Sciatic nerve (tissue), 2 donors: Measurements from ENCODE around the gene EHD2. TPM values are rescaled to one million over a fixed set of nuclear protein-coding genes. Genes with fewer than 3 reads are reported as not detected.
"Not testable (repeated sequence)": the region's sequence is repeated elsewhere in the genome, so short reads cannot be mapped to it uniquely, and the experiment has no call there.

Source experiments
- ATAC-seq: fragments of 200-7000 bp; cut with Tn5 transposase; one replicate; pipeline ENCODE4 v1.9.1; 2020; ENCODE audit warnings: mild to moderate bottlenecking, moderate library complexity
- DNase-seq: peaks from one replicate; pipeline ENCODE4 v3.0.0-alpha.2; 2020; ENCODE audit warnings: low spot score
- intact Hi-C: fragments of 100-400 bp; cut with DNase I; formaldehyde crosslinking; loops from one replicate; pipeline ENCODE4 v1.14.2; 2022
- total RNA-seq: library from RNA; stranded (reverse); fragmentation: NEBNext Ultra II Directional; extraction: Animal tissue kit (Norgen Biotek cat#: 25700); gene quantifications from one replicate; pipeline ENCODE4 v1.2.1, GENCODE V29; 2021
- donor health status: DM: no; HTN: no; CAD: no.
- donor health status: DM: no; HTN: no; CAD: no.

EHD2 gene
- total RNA-seq, 1 donor from 2014 or later = 153 TPM

DNA sequence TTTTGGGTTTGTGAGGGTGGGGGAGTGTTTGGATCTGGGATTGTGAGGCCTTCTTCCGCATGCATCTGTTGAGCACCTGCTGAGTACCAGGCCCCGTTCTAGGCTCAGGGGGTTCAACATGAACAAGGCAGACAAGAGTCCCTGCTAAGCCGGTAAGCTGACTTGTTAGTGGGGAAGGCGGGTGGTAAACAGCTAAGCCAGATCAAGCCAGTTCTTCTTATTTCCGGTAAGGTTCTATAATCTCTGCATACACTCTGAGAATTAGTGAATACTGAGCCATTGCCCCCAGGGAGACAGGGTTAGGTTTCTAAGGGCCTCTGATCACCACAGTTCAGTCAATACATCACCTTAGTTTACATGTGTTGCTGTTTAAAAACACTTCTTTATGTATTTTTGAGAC, 9.9 kb upstream of the EHD2 start:
- ATAC-seq = no peak
- intact Hi-C loops = no loop called here
- DNase-seq = no peak

DNA sequence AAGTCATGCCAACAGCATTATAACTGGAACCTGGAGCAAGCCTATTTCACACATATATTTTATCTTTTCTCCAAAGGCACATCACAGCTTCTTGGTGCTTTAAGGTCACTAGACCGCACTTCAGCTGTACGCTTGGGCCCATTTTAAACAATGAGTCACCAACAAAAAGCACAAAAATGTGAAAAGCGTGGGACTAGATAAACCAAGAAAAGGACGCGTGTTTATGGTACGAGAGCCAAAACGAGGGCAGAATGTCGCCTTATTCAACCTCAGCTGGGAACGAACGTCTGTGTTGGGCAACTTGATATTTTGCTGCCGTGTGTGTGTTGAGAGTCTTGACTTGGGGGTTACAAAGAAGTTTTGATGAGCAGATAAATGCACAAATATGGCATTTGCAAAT, 9.2 kb upstream of the EHD2 start:
- intact Hi-C loops = no loop called here
- DNase-seq (no peak), ATAC-seq (no peak)

DNA sequence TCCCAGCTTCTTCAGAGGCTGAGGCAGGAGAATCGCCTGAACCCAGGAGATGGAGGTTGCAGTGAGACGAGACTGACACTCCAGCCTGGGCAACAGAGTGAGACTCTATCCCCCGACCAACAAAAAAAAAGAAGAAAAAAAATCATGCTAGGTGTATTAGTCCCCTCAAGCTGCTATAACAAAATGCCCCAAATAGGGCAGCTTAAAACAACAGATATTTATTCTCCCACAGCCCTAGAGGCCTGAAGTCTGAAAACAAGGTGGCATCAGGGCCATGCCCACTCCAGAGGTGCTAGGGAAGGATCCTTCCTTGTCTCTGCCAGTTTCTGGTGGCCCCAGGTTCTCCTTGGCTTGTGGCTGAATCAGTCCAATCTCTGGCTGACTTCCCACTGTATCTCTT, 8.6 kb upstream of the EHD2 start:
- DNase-seq (no peak), ATAC-seq (no peak)
- intact Hi-C loops = no loop called here

DNA sequence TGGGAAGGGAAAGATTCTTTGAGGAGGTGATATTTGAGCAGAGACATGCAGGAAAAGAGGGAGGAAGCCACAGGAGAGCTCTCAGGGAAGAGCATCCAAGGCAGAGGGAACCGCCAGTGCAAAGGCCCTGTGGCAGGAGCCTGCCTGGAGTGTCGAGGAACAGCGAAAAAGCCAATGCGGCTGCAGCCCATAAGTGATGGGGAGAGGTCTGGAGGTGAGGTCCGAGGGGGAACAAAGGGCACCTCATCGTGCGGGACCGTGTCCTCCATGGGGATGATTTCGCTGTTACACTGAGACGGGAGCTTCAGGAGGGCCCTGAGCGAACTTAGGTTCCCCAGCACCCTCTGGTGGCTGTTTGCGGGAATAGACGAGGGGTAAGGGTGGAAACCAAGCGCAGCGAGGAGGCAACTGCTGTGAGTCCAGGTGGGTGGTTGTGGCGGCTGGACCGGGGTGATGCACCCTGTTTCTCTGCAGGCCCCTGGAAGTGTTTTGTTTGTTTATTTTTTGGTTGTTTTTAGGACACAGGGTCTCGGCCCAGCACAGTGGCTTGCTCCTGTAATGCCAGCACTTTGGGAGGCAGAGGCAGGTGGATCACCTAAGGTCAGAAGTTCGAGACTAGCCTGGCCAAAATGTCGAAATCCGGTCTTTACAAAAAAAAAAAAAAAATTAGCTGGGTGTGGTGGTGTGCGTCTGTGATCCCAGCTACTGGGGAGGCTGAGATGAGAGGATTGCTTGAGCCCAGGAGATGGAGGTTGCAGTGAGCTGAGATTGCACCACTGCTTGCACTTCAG, 5.9 kb upstream of the EHD2 start:
- DNase-seq (peak; percentile 81), ATAC-seq (peak; percentile 81)
- intact Hi-C loops = no loop called here

DNA sequence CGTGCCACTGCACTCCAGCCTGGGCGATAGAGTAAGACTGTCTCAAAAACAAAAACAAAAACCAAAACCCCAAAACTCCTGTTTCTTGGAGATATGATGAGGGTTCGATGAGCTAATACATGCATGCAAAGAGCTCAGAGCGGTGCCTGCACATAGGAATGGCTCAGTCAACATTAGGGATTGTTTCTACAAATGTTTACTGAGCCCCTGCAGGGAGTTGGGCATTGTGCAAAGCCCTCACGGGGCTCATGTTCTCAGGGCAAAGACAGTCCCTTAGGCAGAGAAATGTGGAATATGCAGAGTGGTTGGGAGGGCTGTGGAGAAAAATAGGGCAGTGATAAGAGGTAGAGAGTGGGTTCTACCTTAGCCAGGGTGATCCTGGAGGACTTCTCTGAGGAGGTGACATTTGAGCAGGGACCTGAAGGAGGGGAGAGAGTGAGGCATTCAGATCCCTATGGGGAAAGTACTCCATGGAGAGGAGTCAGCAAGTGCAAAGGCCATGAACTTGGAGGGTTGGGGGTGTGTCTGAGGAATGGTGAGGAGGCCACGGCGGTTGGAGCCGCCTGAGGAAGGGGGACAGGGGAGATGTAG, 1.5 kb upstream of the EHD2 start:
- ATAC-seq (no peak), DNase-seq (no peak)
- intact Hi-C loops = loop anchor here (2.0 to 10.0 kb wide), 2 partner anchors 31 to 73 kb away; no protein-coding TSS in a partner anchor

- DNase-seq (no peak), ATAC-seq (no peak)
- intact Hi-C loops = loop anchor here (10.0 kb wide), 1 partner anchor 70 kb away; no protein-coding TSS in a partner anchor
Observed at GRCh38 chr19:47714339-47714738, 1.1 kb downstream of the EHD2 start.

GRCh38 chr19:47714855-47715254, 1.6 kb downstream of the EHD2 start:
- not testable (repeated sequence) for DNase-seq, ATAC-seq
- intact Hi-C loops = loop anchor here (10.0 kb wide), 1 partner anchor 70 kb away; no protein-coding TSS in a partner anchor

DNA sequence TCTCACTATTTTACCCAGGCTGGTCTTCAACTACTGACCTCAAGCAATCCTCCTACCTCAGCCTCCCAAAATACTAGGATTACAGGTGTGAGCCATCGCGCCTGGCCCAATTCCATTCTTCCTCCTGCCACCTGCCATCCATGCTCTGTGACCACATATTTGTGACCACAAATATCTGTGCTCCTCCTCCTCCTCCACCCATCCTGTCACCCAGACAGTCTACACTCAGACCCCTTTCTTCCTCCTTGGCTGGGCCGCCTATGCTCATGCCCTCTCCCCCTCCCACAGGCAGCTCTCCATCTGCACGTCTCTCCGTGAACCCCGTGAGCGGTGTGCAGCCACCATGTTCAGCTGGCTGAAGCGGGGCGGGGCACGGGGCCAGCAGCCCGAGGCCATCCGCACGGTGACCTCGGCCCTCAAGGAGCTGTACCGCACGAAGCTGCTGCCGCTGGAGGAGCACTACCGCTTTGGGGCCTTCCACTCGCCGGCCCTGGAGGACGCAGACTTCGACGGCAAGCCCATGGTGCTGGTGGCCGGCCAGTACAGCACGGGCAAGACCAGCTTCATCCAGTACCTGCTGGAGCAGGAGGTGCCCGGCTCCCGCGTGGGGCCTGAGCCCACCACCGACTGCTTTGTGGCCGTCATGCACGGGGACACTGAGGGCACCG, 3.2 kb downstream of the EHD2 start:
- intact Hi-C loops = loop anchor here (10.0 kb wide), 1 partner anchor 68 kb away; no protein-coding TSS in a partner anchor
- DNase-seq (no peak), ATAC-seq (no peak)

GRCh38 chr19:47718415-47719046, 5.3 kb downstream of the EHD2 start:
- ATAC-seq, DNase-seq: not testable (repeated sequence)
- intact Hi-C loops = loop anchor here (10.0 kb wide), 1 partner anchor 66 kb away; no protein-coding TSS in a partner anchor

GRCh38 chr19:47719047-47719859, 6.0 kb downstream of the EHD2 start:
- ATAC-seq (peak; percentile 90), DNase-seq (peak; percentile 90)
- intact Hi-C loops = loop anchor here (10.0 kb wide), 1 partner anchor 66 kb away; no protein-coding TSS in a partner anchor

- no peak for ATAC-seq
- DNase-seq = no peak
- intact Hi-C loops = loop anchor here (5.0 kb wide), 1 partner anchor 1151 kb away; the partner anchor contains the start of gene PPP1R15A
Observed at GRCh38 chr19:47720669-47721422, 7.6 kb downstream of the EHD2 start.

GRCh38 chr19:47723581-47723940, 10.3 kb downstream of the EHD2 start:
- DNase-seq (no peak), ATAC-seq (peak; percentile 44)
- intact Hi-C loops = loop anchor here (5.0 kb wide), 1 partner anchor 1149 kb away; the partner anchor contains the start of gene PPP1R15A

GRCh38 chr19:47725759-47726401, 12.7 kb downstream of the EHD2 start:
- intact Hi-C loops = no loop called here
- ATAC-seq (no peak), DNase-seq (no peak)

DNA sequence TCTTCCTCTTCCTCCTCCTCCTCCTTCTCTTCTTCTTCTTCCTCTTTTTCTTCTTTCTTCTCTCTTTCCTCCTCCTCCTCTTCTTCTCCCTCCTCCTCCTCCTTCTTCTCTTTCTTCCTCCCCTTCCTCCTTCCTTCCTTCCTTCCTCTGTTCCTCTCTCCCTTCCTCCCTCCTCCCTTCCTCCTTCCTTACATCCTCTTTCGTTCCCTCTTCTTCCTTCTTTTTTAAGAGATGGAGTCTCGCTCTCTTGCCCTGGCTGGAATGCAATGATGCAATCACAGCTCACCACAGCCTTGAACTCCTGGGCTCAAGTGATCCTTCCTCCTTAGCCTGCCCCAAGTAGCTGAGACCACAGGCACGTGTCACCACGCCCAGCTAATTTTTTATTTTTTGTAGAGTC, 13.2 kb downstream of the EHD2 start:
- intact Hi-C loops = no loop called here
- DNase-seq = no peak
- ATAC-seq = no peak

- DNase-seq, ATAC-seq, intact Hi-C loops: not testable (repeated sequence)
Observed at GRCh38 chr19:47728295-47728694, 15.1 kb downstream of the EHD2 start.

DNA sequence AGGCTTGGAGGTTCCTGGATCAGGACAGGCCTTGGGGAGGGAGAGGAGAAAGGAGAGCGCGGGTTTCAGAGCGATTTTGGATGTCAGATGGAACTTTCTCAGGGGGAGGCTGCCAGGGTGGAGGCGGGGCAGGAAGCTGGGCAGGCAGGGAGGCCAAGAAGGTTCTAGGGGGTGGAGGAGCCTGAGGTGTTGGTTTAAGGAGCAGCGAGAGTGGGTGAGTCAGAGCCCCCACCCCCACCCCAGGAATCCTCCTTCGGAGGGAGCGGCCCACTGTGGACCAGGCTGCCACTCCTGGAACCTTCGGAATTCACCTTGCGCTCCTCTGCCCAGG, 16.2 kb downstream of the EHD2 start:
- peak; percentile 92 for ATAC-seq
- DNase-seq = no peak
- intact Hi-C loops = no loop called here

GRCh38 chr19:47729799-47730520, 16.7 kb downstream of the EHD2 start:
- intact Hi-C loops = no loop called here
- no peak for DNase-seq
- ATAC-seq = peak; percentile 79
